GM12878 (cell line): ENCODE results near the gene AKAP17A. TPM values are rescaled to one million over a fixed set of nuclear protein-coding genes. Genes with fewer than 3 reads are reported as not detected.

Experiments
- ATAC-seq: fragments of 200-7000 bp; cut with Tn5 transposase; 3 replicates; pipeline ENCODE4 v1.9.1; 2020; ENCODE audit warnings: mild to moderate bottlenecking, moderate library complexity
- BruUV-seq: library from RNA; stranded (reverse); fragments of 400-500 nt; replicated peaks from 2 replicates; lab custom pipeline; 2021; lab: Mats Ljungman, UMichigan
- CTCF ChIA-PET: fragments of 300-600 bp; sonication (Branson Sonifier 250); formaldehyde crosslinking; extraction: SDS; loops from one replicate; lab custom pipeline; 2021; ENCODE audit warnings: inconsistent platforms; lab: Yijun Ruan, JAX
- POLR2A ChIA-PET: fragments of 350-600 bp; formaldehyde crosslinking; extraction: SDS; loops from one replicate; lab custom pipeline; 2021; ENCODE audit warnings: inconsistent platforms; lab: Charles Lee
- RAD21 ChIA-PET: fragments of 300-600 bp; sonication (Branson Sonifier 250); formaldehyde crosslinking; loops from one replicate; lab custom pipeline; 2023; ENCODE audit warnings: antibody characterized with exemption; ENCODE audit not compliant: unreplicated experiment; lab: Charles Lee
- SMC1A ChIA-PET: fragments of 300-600 bp; sonication (Branson Sonifier 250); formaldehyde crosslinking; loops from one replicate; lab custom pipeline; 2023; ENCODE audit not compliant: unreplicated experiment, uncharacterized antibody; lab: Charles Lee
- DNase-seq: peaks from one replicate; pipeline ENCODE4 v3.0.0-alpha.2; 2011; ENCODE audit warnings: low read depth, low spot score
- FAIRE-seq: peaks from 3 replicates; lab custom pipeline; 2011; peaks lifted over from hg19 to GRCh38; lab: Jason Lieb, UNC
- H2AFZ ChIP-seq: 2 replicates; pipeline ENCODE4 v1.6.0; 2011; ENCODE audit warnings: low read depth, low read length, control low read depth; ENCODE audit not compliant: control insufficient read depth
- H3K27ac ChIP-seq: 2 replicates; pipeline ENCODE4 v1.5.1; 2011; ENCODE audit warnings: control low read depth; ENCODE audit not compliant: control insufficient read depth, insufficient read depth
- H3K27me3 ChIP-seq, 2 experiments: replicated peaks in 1 of 2; 2 replicates each; pipeline versions ENCODE4 v1.6.0 to v1.6.1; 2011; ENCODE audit warnings: low read length in 1 of 2; ENCODE audit not compliant: control insufficient read depth in 2 of 2, insufficient read depth in 2 of 2
- H3K36me3 ChIP-seq, 2 experiments: 2 replicates each; pipeline ENCODE4 v1.5.1; 2011; ENCODE audit warnings: low read length in 1 of 2; ENCODE audit not compliant: control insufficient read depth in 2 of 2, insufficient read depth in 2 of 2
- H3K4me1 ChIP-seq: 2 replicates; pipeline ENCODE4 v1.6.1; 2011; ENCODE audit warnings: mild to moderate bottlenecking, low read length, moderate library complexity, mixed read lengths; ENCODE audit not compliant: control insufficient read depth, insufficient read depth
- H3K4me2 ChIP-seq: 2 replicates; pipeline ENCODE4 v1.6.0; 2011; ENCODE audit warnings: control low read depth; ENCODE audit not compliant: control insufficient read depth, insufficient read depth
- H3K4me3 ChIP-seq: fragments of 200-600 bp; sonication (generic); 2 replicates; pipeline ENCODE4 v1.5.1; 2016
- H3K79me2 ChIP-seq: 2 replicates; pipeline ENCODE4 v1.6.0; 2011; ENCODE audit warnings: low read length; ENCODE audit not compliant: control insufficient read depth, insufficient read depth
- H3K9ac ChIP-seq: 2 replicates; pipeline ENCODE4 v1.8.0; 2011; ENCODE audit warnings: low read length, control low read depth, mixed read lengths; ENCODE audit not compliant: control insufficient read depth, insufficient read depth
- H3K9me3 ChIP-seq: replicated peaks from 3 replicates; pipeline ENCODE4 v1.5.1; 2011; ENCODE audit warnings: mild to moderate bottlenecking, low read length; ENCODE audit not compliant: control insufficient read depth, insufficient read depth
- H4K20me1 ChIP-seq: 2 replicates; pipeline ENCODE4 v1.6.0; 2011; ENCODE audit not compliant: control insufficient read depth, insufficient read depth
- BACH1 ChIP-seq: fragments of 450-650 bp; IDR thresholded peaks from 2 replicates; pipeline ENCODE4 v1.6.1; 2017; ENCODE audit warnings: mild to moderate bottlenecking, borderline replicate concordance
- IKZF2 ChIP-seq, 2 experiments: fragments of 450-650 bp; IDR thresholded peaks; 2 replicates each; pipeline ENCODE4 v1.6.1; 2017; ENCODE audit warnings: mild to moderate bottlenecking in 2 of 2, moderate library complexity in 2 of 2
- JUND ChIP-seq: IDR thresholded peaks from 2 replicates; pipeline ENCODE4 v1.6.1; 2012; ENCODE audit warnings: low read depth, mild to moderate bottlenecking, low read length, improper control_type of control experiment, moderate library complexity
- MEF2A ChIP-seq: IDR thresholded peaks from 2 replicates; pipeline ENCODE4 v1.6.1; 2011; ENCODE audit warnings: low read depth, mild to moderate bottlenecking, low read length, moderate library complexity; ENCODE audit not compliant: insufficient read depth
- MEF2B ChIP-seq: fragments of 450-650 bp; IDR thresholded peaks from 2 replicates; pipeline ENCODE4 v1.6.1; 2018; ENCODE audit warnings: mild to moderate bottlenecking, moderate library complexity; ENCODE audit not compliant: partially characterized antibody, poor library complexity, severe bottlenecking
- MTA2 ChIP-seq: fragments of 450-650 bp; IDR thresholded peaks from 2 replicates; pipeline ENCODE4 v1.6.1; 2016; ENCODE audit warnings: low read depth, mild to moderate bottlenecking, moderate library complexity
- MXI1 ChIP-seq: fragments of 150-350 bp; IDR thresholded peaks from 2 replicates; pipeline ENCODE4 v1.6.1; 2011; ENCODE audit warnings: low read depth, mild to moderate bottlenecking, inconsistent platforms, low read length, improper control_type of control experiment
- POLR2A ChIP-seq: IDR thresholded peaks from 2 replicates; pipeline ENCODE4 v1.6.1; 2011; ENCODE audit warnings: low read depth, mild to moderate bottlenecking, low read length
- SMC3 ChIP-seq: IDR thresholded peaks from 2 replicates; pipeline ENCODE4 v1.6.1; 2011; ENCODE audit warnings: low read length, improper control_type of control experiment, borderline replicate concordance
- SP1 ChIP-seq: IDR thresholded peaks from one replicate; pipeline ENCODE4 v1.6.1; 2011; ENCODE audit warnings: low read depth, low read length
- WGBS: methylation state at CpG from one replicate; pipeline ENCODE4 v1.1.6; 2016; ENCODE audit warnings: low lambda C conversion rate; ENCODE audit not compliant: insufficient replicate concordance, insufficient coverage; ENCODE audit errors: missing lambda C conversion rate; 5-methylcytosine and 5-hydroxymethylcytosine counted together
- in situ Hi-C: fragments of 300-500 bp; cut with MboI; formaldehyde crosslinking; loops from 9 replicates; pipeline ENCODE4 v1.14.3; 2018; ENCODE audit warnings: mixed read lengths
- intact Hi-C: fragments of 100-400 bp; cut with micrococcal nuclease; formaldehyde crosslinking; loops from one replicate; pipeline ENCODE4 v1.14.2; 2022; ENCODE audit not compliant: unreplicated experiment
- polyA plus RNA-seq, 11 experiments: library from polyadenylated mRNA; depleted of rRNA in 4 of 11; unstranded in 6 of 11; stranded (reverse) in 5 of 11; fragments of >200 nt; fragmentation: Nextera tagmentation in 4 of 11; fragmentation: Illumina TruSeq in 1 of 11; extraction: Ambion mirVana in 4 of 11; extraction: Trizol in 1 of 11; gene quantifications; 1 replicate in 1 of 11; 2 replicates in 10 of 11; pipeline versions ENCODE4 v1.2.1 to v1.2.3, GENCODE V29; 2011 to 2016; ENCODE audit warnings: inconsistent platforms in 2 of 11, missing spikeins in 2 of 11, low read depth in 1 of 11
- total RNA-seq, 4 experiments: library from RNA; depleted of rRNA in 3 of 4; stranded (reverse); fragments of >200 nt in 3 of 4; fragmentation: Illumina TruSeq in 1 of 4; extraction: Trizol in 1 of 4; gene quantifications; 2 replicates each; pipeline versions ENCODE4 v1.2.1 to v1.2.3, GENCODE V29; 2013 to 2021
- TF ChIP-seq, protein P1 (sequence below): fragments of 450-650 bp; IDR thresholded peaks from 2 replicates; pipeline ENCODE4 v1.6.1; 2017; ENCODE audit warnings: mild to moderate bottlenecking, low read depth, inconsistent platforms; ENCODE audit not compliant: poor library complexity, severe bottlenecking
- TF ChIP-seq, protein P2 (sequence below): fragments of 450-650 bp; formaldehyde crosslinking; IDR thresholded peaks from 2 replicates; pipeline ENCODE4 v1.4.0; 2022; ENCODE audit warnings: mild to moderate bottlenecking, moderate library complexity

Gene AKAP17A
- total and polyA plus RNA-seq, 10 of the 15 experiments (the other 5 are each of a cell fraction or from before 2014, with no cell fraction given), result 3.0 to 55.8 (median 25.5) TPM

DNA sequence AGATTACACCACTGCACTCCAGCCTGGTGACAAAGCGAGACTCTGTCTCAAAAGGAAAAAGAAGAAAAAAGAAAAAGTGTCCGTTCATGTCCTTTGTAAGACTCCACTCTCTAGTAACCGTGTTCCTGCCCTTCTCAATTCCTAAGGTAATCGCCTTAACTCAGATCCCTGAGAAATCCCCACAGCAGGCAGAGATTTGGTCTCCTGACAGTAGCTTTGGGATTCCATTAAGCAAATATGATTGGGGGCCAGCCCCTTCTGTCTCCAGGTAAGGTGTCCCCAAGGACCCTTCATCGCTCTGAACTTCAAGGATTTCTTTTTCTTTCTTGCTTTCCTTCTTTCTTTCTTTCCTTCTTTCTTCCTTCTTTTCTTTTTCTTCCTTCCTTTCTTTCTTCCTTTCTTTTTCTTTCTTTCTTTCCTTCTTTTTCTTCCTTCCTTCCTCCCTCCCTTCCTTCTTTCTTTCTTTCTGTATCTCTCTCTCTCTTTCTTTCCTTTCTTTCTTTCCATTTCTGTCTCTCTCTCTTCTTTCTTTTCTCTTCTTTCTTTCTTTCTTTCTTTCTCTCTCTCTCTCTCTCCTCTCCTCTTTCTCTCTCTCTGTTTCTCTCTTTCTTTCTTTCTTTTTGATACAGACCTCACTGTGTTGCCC is 21.4 kb downstream of the AKAP17A start:
- DNase-seq (no peak), FAIRE-seq (no peak), ATAC-seq (no peak)
- RAD21 ChIA-PET, result no interaction called here
- Histone ChIP-seq H3K4me2 (no peak overlapping the region), H3K79me2 (no peaks in the 10 kb centered on the region), H3K9me3 (no peaks in the 10 kb centered on the region), H3K27ac (no peak overlapping the region), H2AFZ (no peak overlapping the region), H3K36me3 (no peaks in the 10 kb centered on the region), H3K4me1 (no peaks in the 10 kb centered on the region; the same call in 1 of the 2 replicates), H3K9ac (no peak overlapping the region), H4K20me1 (no peaks in the 10 kb centered on the region), H3K27me3 (no peaks in the 10 kb centered on the region; a peak in 1 of 4 replicates), H3K4me3 (no peak overlapping the region)
- in situ Hi-C loops (no loop called here), intact Hi-C loops (no loop called here)
- CTCF ChIA-PET, result no interaction called here
- SMC1A ChIA-PET, result no interaction called here
- POLR2A ChIA-PET, result no interaction called here
- TF ChIP-seq MTA2, result no peak
- TF ChIP-seq SMC3, result no peak
- no peak for TF ChIP-seq MEF2B
- no peak for TF ChIP-seq IKZF2 (IDR thresholded peaks at IDR 0.05)
- no peak for TF ChIP-seq BACH1
- TF ChIP-seq JUND, result no peak
- TF ChIP-seq POLR2A, result no peak
- TF ChIP-seq, protein P1, sequence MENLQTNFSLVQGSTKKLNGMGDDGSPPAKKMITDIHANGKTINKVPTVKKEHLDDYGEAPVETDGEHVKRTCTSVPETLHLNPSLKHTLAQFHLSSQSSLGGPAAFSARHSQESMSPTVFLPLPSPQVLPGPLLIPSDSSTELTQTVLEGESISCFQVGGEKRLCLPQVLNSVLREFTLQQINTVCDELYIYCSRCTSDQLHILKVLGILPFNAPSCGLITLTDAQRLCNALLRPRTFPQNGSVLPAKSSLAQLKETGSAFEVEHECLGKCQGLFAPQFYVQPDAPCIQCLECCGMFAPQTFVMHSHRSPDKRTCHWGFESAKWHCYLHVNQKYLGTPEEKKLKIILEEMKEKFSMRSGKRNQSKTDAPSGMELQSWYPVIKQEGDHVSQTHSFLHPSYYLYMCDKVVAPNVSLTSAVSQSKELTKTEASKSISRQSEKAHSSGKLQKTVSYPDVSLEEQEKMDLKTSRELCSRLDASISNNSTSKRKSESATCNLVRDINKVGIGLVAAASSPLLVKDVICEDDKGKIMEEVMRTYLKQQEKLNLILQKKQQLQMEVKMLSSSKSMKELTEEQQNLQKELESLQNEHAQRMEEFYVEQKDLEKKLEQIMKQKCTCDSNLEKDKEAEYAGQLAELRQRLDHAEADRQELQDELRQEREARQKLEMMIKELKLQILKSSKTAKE, result no peak
- TF ChIP-seq, protein P2, sequence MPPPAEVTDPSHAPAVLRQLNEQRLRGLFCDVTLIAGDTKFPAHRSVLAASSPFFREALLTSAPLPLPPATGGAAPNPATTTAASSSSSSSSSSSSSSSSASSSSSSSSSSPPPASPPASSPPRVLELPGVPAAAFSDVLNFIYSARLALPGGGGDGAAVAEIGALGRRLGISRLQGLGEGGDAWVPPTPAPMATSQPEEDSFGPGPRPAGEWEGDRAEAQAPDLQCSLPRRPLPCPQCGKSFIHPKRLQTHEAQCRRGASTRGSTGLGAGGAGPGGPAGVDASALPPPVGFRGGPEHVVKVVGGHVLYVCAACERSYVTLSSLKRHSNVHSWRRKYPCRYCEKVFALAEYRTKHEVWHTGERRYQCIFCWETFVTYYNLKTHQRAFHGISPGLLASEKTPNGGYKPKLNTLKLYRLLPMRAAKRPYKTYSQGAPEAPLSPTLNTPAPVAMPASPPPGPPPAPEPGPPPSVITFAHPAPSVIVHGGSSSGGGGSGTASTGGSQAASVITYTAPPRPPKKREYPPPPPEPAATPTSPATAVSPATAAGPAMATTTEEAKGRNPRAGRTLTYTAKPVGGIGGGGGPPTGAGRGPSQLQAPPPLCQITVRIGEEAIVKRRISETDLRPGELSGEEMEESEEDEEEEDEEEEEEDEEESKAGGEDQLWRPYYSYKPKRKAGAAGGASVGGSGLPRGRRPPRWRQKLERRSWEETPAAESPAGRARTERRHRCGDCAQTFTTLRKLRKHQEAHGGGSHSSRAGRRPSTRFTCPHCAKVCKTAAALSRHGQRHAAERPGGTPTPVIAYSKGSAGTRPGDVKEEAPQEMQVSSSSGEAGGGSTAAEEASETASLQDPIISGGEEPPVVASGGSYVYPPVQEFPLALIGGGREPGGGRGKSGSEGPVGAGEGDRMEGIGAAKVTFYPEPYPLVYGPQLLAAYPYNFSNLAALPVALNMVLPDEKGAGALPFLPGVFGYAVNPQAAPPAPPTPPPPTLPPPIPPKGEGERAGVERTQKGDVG (CRISPR knock-in tag), result no peak
- TF ChIP-seq MXI1, result no peak
- no peak for TF ChIP-seq SP1
- TF ChIP-seq MEF2A, result no peak
- no TSS peak for BruUV-seq
- 88% methylated on average over 5 of the region's 5 CpGs for WGBS
